Endothelial cell of umbilical vein (primary cell): ENCODE measurements around the gene ELMO1. TPM values are rescaled to one million over a fixed set of nuclear protein-coding genes. Genes with fewer than 3 reads are reported as not detected.

Experiments
- BruUV-seq: library from RNA; stranded (reverse); fragments of 400-500 nt; replicated peaks from 2 replicates; lab custom pipeline; 2021; lab: Mats Ljungman, UMichigan
- CTCF ChIA-PET: fragments of 300-600, 350-600 bp; sonication (Branson Sonifier 250); formaldehyde crosslinking; loops from one replicate; lab custom pipeline; 2021; ENCODE audit warnings: antibody characterized with exemption, inconsistent platforms; lab: Charles Lee
- POLR2A ChIA-PET: fragments of 300-600, 350-600 bp; sonication (Branson Sonifier 250); formaldehyde crosslinking; loops from one replicate; lab custom pipeline; 2021; ENCODE audit warnings: antibody characterized with exemption, inconsistent platforms; lab: Charles Lee
- DNase-seq: peaks from one replicate; pipeline ENCODE4 v3.0.0-alpha.2; 2011; ENCODE audit warnings: low read depth, low spot score
- FAIRE-seq: peaks from 2 replicates; lab custom pipeline; 2011; peaks lifted over from hg19 to GRCh38; lab: Jason Lieb, UNC
- H2AFZ ChIP-seq: 2 replicates; pipeline ENCODE4 v1.6.0; 2012; ENCODE audit warnings: low read depth, low read length, control low read depth, inconsistent platforms
- H3K27ac ChIP-seq: 2 replicates; pipeline ENCODE4 v1.5.1; 2011; ENCODE audit warnings: low read depth, mild to moderate bottlenecking, control low read depth, low read length, moderate library complexity; ENCODE audit not compliant: insufficient read depth
- H3K27me3 ChIP-seq, 2 experiments: 2 replicates each; pipeline versions ENCODE4 v1.6.0 to v1.6.1; 2011; ENCODE audit warnings: low read length in 2 of 2, mixed read lengths in 1 of 2; ENCODE audit not compliant: control insufficient read depth in 2 of 2, insufficient read depth in 2 of 2
- H3K36me3 ChIP-seq, 2 experiments: 2 replicates in 1 of 2; 3 replicates in 1 of 2; pipeline ENCODE4 v1.5.1; 2011; ENCODE audit warnings: low read length in 2 of 2, mild to moderate bottlenecking in 1 of 2, moderate library complexity in 1 of 2; ENCODE audit not compliant: control insufficient read depth in 2 of 2, insufficient read depth in 2 of 2; ENCODE audit errors: extremely low read depth in 1 of 2
- H3K4me1 ChIP-seq: 3 replicates; pipeline ENCODE4 v1.5.1; 2011; ENCODE audit warnings: mild to moderate bottlenecking, low read length; ENCODE audit not compliant: control insufficient read depth, insufficient read depth; ENCODE audit errors: extremely low read depth
- H3K4me2 ChIP-seq: 2 replicates; pipeline ENCODE4 v1.6.1; 2011; ENCODE audit warnings: low read length, control low read depth, mixed read lengths; ENCODE audit not compliant: insufficient read depth
- H3K4me3 ChIP-seq, 3 experiments: fragments of 200-600 bp in 1 of 3; sonication (generic), shearing (Covaris generic) in 1 of 3; replicated peaks in 1 of 3; 2 replicates each; pipeline ENCODE4 v1.5.1; 2011 to 2016; ENCODE audit warnings: control low read depth in 3 of 3, low read length in 3 of 3, mild to moderate bottlenecking in 2 of 3, inconsistent platforms in 1 of 3, low read depth in 1 of 3, moderate library complexity in 1 of 3; ENCODE audit not compliant: insufficient read depth in 1 of 3
- H3K79me2 ChIP-seq: 2 replicates; pipeline ENCODE4 v1.6.0; 2012; ENCODE audit warnings: low read length, inconsistent platforms; ENCODE audit not compliant: control insufficient read depth, insufficient read depth
- H3K9ac ChIP-seq: replicated peaks from 2 replicates; pipeline ENCODE3; 2011; ENCODE audit warnings: low read length, control low read depth; ENCODE audit not compliant: insufficient read depth; ENCODE audit errors: extremely low read depth
- H3K9me1 ChIP-seq: replicated peaks from 3 replicates; pipeline ENCODE4 v1.6.0; 2011; ENCODE audit warnings: mild to moderate bottlenecking, low read length; ENCODE audit not compliant: control insufficient read depth, insufficient read depth; ENCODE audit errors: extremely low read depth
- H3K9me3 ChIP-seq: replicated peaks from 2 replicates; pipeline ENCODE4 v1.5.1; 2012; ENCODE audit warnings: low read length, inconsistent platforms; ENCODE audit not compliant: control insufficient read depth, insufficient read depth
- H4K20me1 ChIP-seq: replicated peaks from 2 replicates; pipeline ENCODE3; 2011; ENCODE audit warnings: mild to moderate bottlenecking, low read length; ENCODE audit not compliant: control insufficient read depth, insufficient read depth; ENCODE audit errors: extremely low read depth
- EZH2 ChIP-seq: IDR thresholded peaks from 2 replicates; pipeline ENCODE4 v1.6.1; 2012; ENCODE audit warnings: borderline replicate concordance, low read depth, mild to moderate bottlenecking, moderate library complexity, low read length, inconsistent platforms; ENCODE audit not compliant: severe bottlenecking
- FOS ChIP-seq: IDR thresholded peaks from 2 replicates; pipeline ENCODE4 v1.6.1; 2011; ENCODE audit warnings: mild to moderate bottlenecking, low read length, moderate library complexity, borderline replicate concordance; ENCODE audit not compliant: insufficient read depth
- GATA2 ChIP-seq: IDR thresholded peaks from 2 replicates; pipeline ENCODE4 v1.7.0; 2011; ENCODE audit warnings: low read depth, mild to moderate bottlenecking, moderate library complexity, mixed read lengths, low read length; ENCODE audit not compliant: insufficient read length, insufficient read depth
- JUN ChIP-seq: IDR thresholded peaks from 2 replicates; pipeline ENCODE4 v1.6.1; 2011; ENCODE audit warnings: borderline replicate concordance, low read depth; ENCODE audit not compliant: insufficient read length, insufficient read depth
- MAX ChIP-seq: IDR thresholded peaks from 2 replicates; pipeline ENCODE4 v1.6.1; 2011; ENCODE audit not compliant: insufficient read depth, insufficient read length
- MYC ChIP-seq: IDR thresholded peaks from one replicate; pipeline ENCODE4 v1.6.1; 2011; ENCODE audit warnings: mild to moderate bottlenecking, low read depth, low read length
- POLR2A ChIP-seq: IDR thresholded peaks from 2 replicates; pipeline ENCODE4 v1.6.1; 2012; ENCODE audit warnings: low read depth, mild to moderate bottlenecking, control low read depth, low read length
- POLR2AphosphoS5 ChIP-seq: IDR thresholded peaks from 2 replicates; pipeline ENCODE4 v1.6.1; 2012; ENCODE audit warnings: low read depth, mild to moderate bottlenecking, control low read depth, low read length, moderate library complexity; ENCODE audit not compliant: insufficient read depth
- dilution Hi-C: fragments of 300-500 bp; cut with MboI; formaldehyde crosslinking; loops from one replicate; pipeline ENCODE4 v1.15.0; 2019; ENCODE audit warnings: low sequenced_read_pairs; ENCODE audit not compliant: extremely low pct_ligation_motif_present
- intact Hi-C: fragments of 100-400 bp; cut with micrococcal nuclease; formaldehyde crosslinking; loops from one replicate; pipeline ENCODE4 v1.10.0; 2022
- polyA plus RNA-seq, 4 experiments: library from polyadenylated mRNA; depleted of rRNA in 3 of 4; stranded (reverse) in 3 of 4; unstranded in 1 of 4; fragments of >200 nt; gene quantifications; 2 replicates each; pipeline versions ENCODE4 v1.2.1 to v1.2.3, GENCODE V29; 2011 to 2012; ENCODE audit warnings: missing spikeins in 1 of 4
- total RNA-seq: library from RNA; stranded (reverse); gene quantifications from 2 replicates; pipeline ENCODE4 v1.2.3, GENCODE V29; 2021
- TF ChIP-seq, protein P1 (sequence below), 2 donors: IDR thresholded peaks; 1 replicate in 1 of 2; 2 replicates in 1 of 2; pipeline ENCODE4 v1.5.1; 2011; ENCODE audit warnings: low read length in 2 of 2, mild to moderate bottlenecking in 2 of 2, moderate library complexity in 2 of 2, control low read depth in 1 of 2, inconsistent platforms in 1 of 2, low read depth in 1 of 2; ENCODE audit not compliant: insufficient read depth in 1 of 2; ENCODE audit errors: extremely low read depth in 1 of 2

Gene ELMO1
- total and polyA plus RNA-seq, 2 donors (not counting 3 experiments of a cell fraction or from before 2014, with no cell fraction given): 17.0 to 30.6 TPM

- TF ChIP-seq POLR2A (no peak), EZH2 (no peak), GATA2 (no peak)
- TF ChIP-seq, protein P1, sequence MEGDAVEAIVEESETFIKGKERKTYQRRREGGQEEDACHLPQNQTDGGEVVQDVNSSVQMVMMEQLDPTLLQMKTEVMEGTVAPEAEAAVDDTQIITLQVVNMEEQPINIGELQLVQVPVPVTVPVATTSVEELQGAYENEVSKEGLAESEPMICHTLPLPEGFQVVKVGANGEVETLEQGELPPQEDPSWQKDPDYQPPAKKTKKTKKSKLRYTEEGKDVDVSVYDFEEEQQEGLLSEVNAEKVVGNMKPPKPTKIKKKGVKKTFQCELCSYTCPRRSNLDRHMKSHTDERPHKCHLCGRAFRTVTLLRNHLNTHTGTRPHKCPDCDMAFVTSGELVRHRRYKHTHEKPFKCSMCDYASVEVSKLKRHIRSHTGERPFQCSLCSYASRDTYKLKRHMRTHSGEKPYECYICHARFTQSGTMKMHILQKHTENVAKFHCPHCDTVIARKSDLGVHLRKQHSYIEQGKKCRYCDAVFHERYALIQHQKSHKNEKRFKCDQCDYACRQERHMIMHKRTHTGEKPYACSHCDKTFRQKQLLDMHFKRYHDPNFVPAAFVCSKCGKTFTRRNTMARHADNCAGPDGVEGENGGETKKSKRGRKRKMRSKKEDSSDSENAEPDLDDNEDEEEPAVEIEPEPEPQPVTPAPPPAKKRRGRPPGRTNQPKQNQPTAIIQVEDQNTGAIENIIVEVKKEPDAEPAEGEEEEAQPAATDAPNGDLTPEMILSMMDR (IDR thresholded peaks at IDR 0.05; ENCODE audit: extremely low read depth in 1 of 2, insufficient read depth in 1 of 2, low read depth in 1 of 2, low read length in 2 of 2): no peak
- H4K20me1 ChIP-seq: no peaks in the 10 kb centered on the region
- intact Hi-C loops (no loop called here), dilution Hi-C loops (no loop called here)
- H3K4me2 ChIP-seq: no peak overlapping the region
- DNase-seq: no peak
- peaks cover 14% of the 10 kb centered on the region for H3K4me1 ChIP-seq
- ChIA-PET CTCF (interaction anchor here (0.9 to 2.9 kb wide), 3 partner anchors 9 to 237 kb away, joined by 3 to 16 read pairs (median 6); no protein-coding TSS in a partner anchor), POLR2A (no interaction called here)
- H3K27me3 ChIP-seq: no peaks in the 10 kb centered on the region
- H3K36me3 ChIP-seq: no peaks in the 10 kb centered on the region
- no peak overlapping the region for H2AFZ ChIP-seq
- H3K9me3 ChIP-seq: no peaks in the 10 kb centered on the region
- no peaks in the 10 kb centered on the region for H3K9me1 ChIP-seq
- no peak overlapping the region for H3K27ac ChIP-seq
- H3K79me2 ChIP-seq: no peaks in the 10 kb centered on the region
- no peak overlapping the region for H3K4me3 ChIP-seq
- BruUV-seq: no TSS peak
- no peak for FAIRE-seq
- no peak overlapping the region for H3K9ac ChIP-seq
These were observed 487.0 kb downstream of the ELMO1 start for GRCh38 chr7:36961693-36962092.

GRCh38 chr7:36961097-36961496 lies 487.6 kb downstream of the ELMO1 start:
- no peak overlapping the region for H2AFZ ChIP-seq
- BruUV-seq: no TSS peak
- DNase-seq: no peak
- no peak overlapping the region for H3K9ac ChIP-seq
- no peak for FAIRE-seq
- H3K27ac ChIP-seq: no peak overlapping the region
- no peaks in the 10 kb centered on the region for H3K27me3 ChIP-seq
- H3K9me3 ChIP-seq: no peaks in the 10 kb centered on the region
- CTCF ChIA-PET: interaction anchor here (0.9 to 2.9 kb wide), 4 partner anchors 9 to 237 kb away, joined by 3 to 16 read pairs (median 4); no protein-coding TSS in a partner anchor
- H3K4me1 ChIP-seq: peaks cover 9% of the 10 kb centered on the region
- H3K79me2 ChIP-seq: no peaks in the 10 kb centered on the region
- no peak overlapping the region for H3K4me2 ChIP-seq
- H3K36me3 ChIP-seq: no peaks in the 10 kb centered on the region
- intact Hi-C loops (no loop called here), dilution Hi-C loops (no loop called here)
- H4K20me1 ChIP-seq: no peaks in the 10 kb centered on the region
- TF ChIP-seq POLR2AphosphoS5 (no peak), MAX (no peak), JUN (no peak), GATA2 (no peak), EZH2 (no peak), POLR2A (no peak), FOS (no peak), MYC (no peak)
- TF ChIP-seq, protein P1 (IDR thresholded peaks at IDR 0.05; ENCODE audit: extremely low read depth in 1 of 2, insufficient read depth in 1 of 2, low read depth in 1 of 2, low read length in 2 of 2): no peak
- POLR2A ChIA-PET: no interaction called here
- H3K9me1 ChIP-seq: no peaks in the 10 kb centered on the region
- no peak overlapping the region for H3K4me3 ChIP-seq
